H9 (cell line): Measurements from ENCODE around the gene MEF2C. TPM values are rescaled to one million over a fixed set of nuclear protein-coding genes. Genes with fewer than 3 reads are reported as not detected.

Experiments
- DNase-seq: peaks from one replicate; pipeline ENCODE4 v3.0.0-alpha.2; 2017
- H2AFZ ChIP-seq: one replicate; pipeline ENCODE4 v1.6.1; 2013; ENCODE audit warnings: mild to moderate bottlenecking, low read length, control low read depth, moderate library complexity
- H2AK5ac ChIP-seq: 2 replicates; pipeline ENCODE4 v1.6.1; 2013; ENCODE audit warnings: low read length, control low read depth, mixed read lengths; ENCODE audit not compliant: insufficient read length
- H2BK120ac ChIP-seq: one replicate; pipeline ENCODE4 v1.6.1; 2013; ENCODE audit warnings: low read depth, mild to moderate bottlenecking, low read length, control low read depth, inconsistent platforms; ENCODE audit not compliant: poor library complexity, severe bottlenecking
- H2BK12ac ChIP-seq: 2 replicates; pipeline ENCODE4 v1.6.1; 2013; ENCODE audit warnings: low read length, control low read depth, mixed read lengths, low read depth; ENCODE audit not compliant: insufficient read length
- H2BK15ac ChIP-seq: 2 replicates; pipeline ENCODE4 v1.6.1; 2013; ENCODE audit warnings: low read depth, low read length, control low read depth
- H2BK20ac ChIP-seq: one replicate; pipeline ENCODE4 v1.6.1; 2013; ENCODE audit warnings: low read depth, mild to moderate bottlenecking, low read length, control low read depth, inconsistent platforms; ENCODE audit not compliant: poor library complexity, severe bottlenecking
- H2BK5ac ChIP-seq: 2 replicates; pipeline ENCODE4 v1.6.1; 2013; ENCODE audit warnings: low read length, control low read depth, mixed read lengths; ENCODE audit not compliant: insufficient read length
- H3K14ac ChIP-seq: 2 replicates; pipeline ENCODE4 v1.6.1; 2013; ENCODE audit warnings: low read length, control low read depth; ENCODE audit not compliant: insufficient read depth
- H3K18ac ChIP-seq: 2 replicates; pipeline ENCODE4 v1.6.1; 2013; ENCODE audit warnings: low read depth, mild to moderate bottlenecking, mixed read lengths, low read length, control low read depth; ENCODE audit not compliant: insufficient read length
- H3K23ac ChIP-seq: 2 replicates; pipeline ENCODE4 v1.6.1; 2013; ENCODE audit warnings: low read length, control low read depth, mixed read lengths, low read depth; ENCODE audit not compliant: insufficient read length
- H3K23me2 ChIP-seq: 2 replicates; pipeline ENCODE4 v1.6.1; 2013; ENCODE audit warnings: low read depth, mild to moderate bottlenecking, mixed read lengths, low read length, control low read depth; ENCODE audit not compliant: insufficient read length, poor library complexity, severe bottlenecking
- H3K27ac ChIP-seq: 2 replicates; pipeline ENCODE4 v1.5.1; 2013; ENCODE audit warnings: low read length, control low read depth, mixed read lengths, low read depth; ENCODE audit not compliant: insufficient read length
- H3K27me3 ChIP-seq: 2 replicates; pipeline ENCODE4 v1.6.1; 2013; ENCODE audit warnings: low read length, control low read depth, inconsistent platforms; ENCODE audit not compliant: insufficient read depth
- H3K4ac ChIP-seq: 2 replicates; pipeline ENCODE4 v1.6.1; 2013; ENCODE audit warnings: low read depth, mild to moderate bottlenecking, control low read depth, inconsistent platforms, low read length, moderate library complexity
- H3K4me1 ChIP-seq: 2 replicates; pipeline ENCODE4 v1.6.1; 2013; ENCODE audit warnings: low read length, control low read depth, inconsistent platforms; ENCODE audit not compliant: insufficient read depth
- H3K4me2 ChIP-seq: 2 replicates; pipeline ENCODE4 v1.6.1; 2013; ENCODE audit warnings: low read length, control low read depth, mixed read lengths; ENCODE audit not compliant: insufficient read length, insufficient read depth
- H3K56ac ChIP-seq: 2 replicates; pipeline ENCODE4 v1.6.1; 2013; ENCODE audit warnings: low read depth, mild to moderate bottlenecking, mixed read lengths, low read length, control low read depth; ENCODE audit not compliant: insufficient read length
- H3K79me1 ChIP-seq: 2 replicates; pipeline ENCODE4 v1.6.1; 2013; ENCODE audit warnings: low read depth, mild to moderate bottlenecking, moderate library complexity, low read length, control low read depth, inconsistent platforms; ENCODE audit not compliant: insufficient read depth, poor library complexity, severe bottlenecking
- H3K79me2 ChIP-seq: 2 replicates; pipeline ENCODE4 v1.6.1; 2013; ENCODE audit warnings: low read length, control low read depth, inconsistent platforms; ENCODE audit not compliant: insufficient read depth
- H3K9ac ChIP-seq: 2 replicates; pipeline ENCODE4 v1.6.1; 2013; ENCODE audit warnings: low read length, control low read depth, mixed read lengths; ENCODE audit not compliant: insufficient read length; ENCODE audit errors: extremely low read depth
- H3K9me3 ChIP-seq: one replicate; pipeline ENCODE4 v1.6.1; 2013; ENCODE audit warnings: low read depth, low read length, inconsistent platforms; ENCODE audit not compliant: control insufficient read depth
- H3T11ph ChIP-seq: one replicate; pipeline ENCODE4 v1.6.1; 2013; ENCODE audit warnings: mild to moderate bottlenecking, low read length, control low read depth, inconsistent platforms
- H4K20me1 ChIP-seq: one replicate; pipeline ENCODE4 v1.6.1; 2013; ENCODE audit not compliant: control insufficient read depth, insufficient read length, insufficient read depth
- H4K5ac ChIP-seq: 2 replicates; pipeline ENCODE4 v1.6.1; 2013; ENCODE audit warnings: low read depth, mild to moderate bottlenecking, mixed read lengths, low read length, control low read depth; ENCODE audit not compliant: insufficient read length
- H4K8ac ChIP-seq: replicated peaks from 2 replicates; pipeline ENCODE4 v1.6.1; 2013; ENCODE audit warnings: low read length, control low read depth, mixed read lengths, low read depth; ENCODE audit not compliant: insufficient read length
- H4K91ac ChIP-seq: 2 replicates; pipeline ENCODE4 v1.6.1; 2013; ENCODE audit warnings: low read depth, mild to moderate bottlenecking, moderate library complexity, mixed read lengths, low read length, control low read depth; ENCODE audit not compliant: insufficient read length
- H3K27ac Mint-ChIP-seq, 3 experiments: 2 replicates in 2 of 3; 3 replicates in 1 of 3; pipeline ENCODE4 v1.8.0; 2020 to 2021; ENCODE audit warnings: mixed read lengths in 3 of 3, mild to moderate bottlenecking in 1 of 3, moderate library complexity in 1 of 3
- H3K27me3 Mint-ChIP-seq: 2 replicates; pipeline ENCODE4 v1.8.0; 2021; ENCODE audit warnings: low read depth, mild to moderate bottlenecking, moderate library complexity, mixed read lengths
- H3K36me3 Mint-ChIP-seq, 3 experiments: 2 replicates in 2 of 3; 3 replicates in 1 of 3; pipeline ENCODE4 v1.8.0; 2020 to 2021; ENCODE audit warnings: low read depth in 3 of 3, mixed read lengths in 3 of 3; ENCODE audit not compliant: insufficient read depth in 1 of 3
- H3K4me1 Mint-ChIP-seq, 2 experiments: 2 replicates each; pipeline ENCODE4 v1.8.0; 2020; ENCODE audit warnings: mixed read lengths in 2 of 2
- H3K4me3 Mint-ChIP-seq, 2 experiments: 2 replicates in 1 of 2; 3 replicates in 1 of 2; pipeline ENCODE4 v1.8.0; 2020 to 2021; ENCODE audit warnings: mild to moderate bottlenecking in 2 of 2, mixed read lengths in 2 of 2, moderate library complexity in 1 of 2
- H3K9me3 Mint-ChIP-seq, 2 experiments: 2 replicates in 1 of 2; 3 replicates in 1 of 2; pipeline ENCODE4 v1.8.0; 2020; ENCODE audit warnings: mild to moderate bottlenecking in 2 of 2, mixed read lengths in 2 of 2, moderate library complexity in 1 of 2
- CTCF ChIP-seq: fragments of 200-600 bp; sonication (generic); conservative IDR thresholded peaks from 3 replicates; pipeline ENCODE4 v1.8.0; 2021; ENCODE audit warnings: antibody characterized with exemption, mild to moderate bottlenecking
- total RNA-seq: library from RNA; stranded (reverse); gene quantifications from 2 replicates; pipeline ENCODE4 v1.2.1, GENCODE V29; 2021

Gene MEF2C
- total RNA-seq, 1 experiment from 2014 or later: 0.11 TPM

- no peak for DNase-seq
- Histone ChIP-seq H3K4ac (no peak overlapping the region), H3K23ac (no peak overlapping the region), H2AFZ (no peak overlapping the region), H2BK5ac (no peak overlapping the region), H3K79me2 (no peaks in the 10 kb centered on the region), H3K56ac (no peak overlapping the region), H2BK120ac (no peak overlapping the region), H2BK15ac (no peak overlapping the region), H4K20me1 (no peaks in the 10 kb centered on the region), H3K79me1 (no peaks in the 10 kb centered on the region), H3K4me1 (no peaks in the 10 kb centered on the region; the same call in 1 of the 2 replicates), H2BK20ac (no peak overlapping the region), H3K9me3 (no peaks in the 10 kb centered on the region), H3K9ac (no peak overlapping the region), H3K27ac (no peak overlapping the region), H4K8ac (no peak overlapping the region), H2AK5ac (no peak overlapping the region), H3K14ac (no peak overlapping the region), H4K5ac (no peak overlapping the region), H2BK12ac (no peak overlapping the region), H3K23me2 (no peaks in the 10 kb centered on the region), H3K27me3 (no peaks in the 10 kb centered on the region), H4K91ac (no peak overlapping the region), H3K18ac (no peak overlapping the region), H3T11ph (no peak overlapping the region), H3K4me2 (no peak overlapping the region)
- Mint-ChIP-seq H3K27me3 (no peaks in the 10 kb centered on the region), H3K36me3 (no peaks in the 10 kb centered on the region), H3K9me3 (no peaks in the 10 kb centered on the region), H3K4me1 (peaks cover 26 to 27% of the 10 kb centered on the region in 2 experiments), H3K27ac (peak overlapping the region in 1 of 3 experiments; percentile 35; a peak in 2 of 7 replicates), H3K4me3 (no peak overlapping the region)
- TF ChIP-seq CTCF: no peak
Measured at GRCh38 chr5:88815050-88815789, 67.8 kb downstream of the MEF2C start.
